Neural cell (in vitro differentiated cells): ENCODE results near the gene TINAGL1. TPM values are rescaled to one million over a fixed set of nuclear protein-coding genes. Genes with fewer than 3 reads are reported as not detected.

ENCODE experiments used
- H2AFZ ChIP-seq: fragments of 200-600, 300-800 bp; sonication (generic), shearing (Covaris generic); 2 replicates; pipeline ENCODE4 v1.6.0; 2014; ENCODE audit warnings: low read depth, mild to moderate bottlenecking, antibody characterized with exemption, low read length, moderate library complexity
- H3F3A ChIP-seq: fragments of 200-600 bp; shearing (Covaris generic); 2 replicates; pipeline ENCODE4 v1.6.1; 2016; ENCODE audit warnings: mild to moderate bottlenecking, moderate library complexity, mixed read lengths, antibody characterized with exemption, low read length; ENCODE audit not compliant: insufficient read depth, poor library complexity, severe bottlenecking
- H3K27ac ChIP-seq: fragments of 200-600, 300-800 bp; sonication (generic), shearing (Covaris generic); 2 replicates; pipeline ENCODE4 v1.5.1; 2014; ENCODE audit warnings: mild to moderate bottlenecking, low read length, moderate library complexity
- H3K27me3 ChIP-seq: fragments of 300-800, 200-600 bp; sonication (generic), shearing (Covaris generic); 2 replicates; pipeline ENCODE4 v1.6.0; 2014; ENCODE audit warnings: mild to moderate bottlenecking, low read depth, low read length, moderate library complexity; ENCODE audit not compliant: insufficient read depth
- H3K36me3 ChIP-seq: fragments of 300-800, 200-600 bp; sonication (generic), shearing (Covaris generic); 2 replicates; pipeline ENCODE4 v1.5.1; 2014; ENCODE audit warnings: mild to moderate bottlenecking, antibody characterized with exemption, low read length, moderate library complexity; ENCODE audit not compliant: insufficient read depth
- H3K4me2 ChIP-seq: fragments of 300-800, 200-600 bp; sonication (generic), shearing (Covaris generic); 2 replicates; pipeline ENCODE4 v1.6.0; 2014; ENCODE audit warnings: mild to moderate bottlenecking, low read length
- H3K4me3 ChIP-seq: fragments of 300-800, 200-600 bp; sonication (generic), shearing (Covaris generic); 2 replicates; pipeline ENCODE4 v1.5.1; 2014; ENCODE audit warnings: mild to moderate bottlenecking, low read length, moderate library complexity
- H3K79me2 ChIP-seq: fragments of 200-600 bp; shearing (Covaris generic); replicated peaks from 2 replicates; pipeline ENCODE4 v1.6.0; 2014; ENCODE audit warnings: mild to moderate bottlenecking, low read length, moderate library complexity; ENCODE audit not compliant: insufficient read depth
- H3K9ac ChIP-seq: fragments of 300-800, 200-600 bp; sonication (generic), shearing (Covaris generic); 2 replicates; pipeline ENCODE4 v1.6.1; 2016; ENCODE audit warnings: mild to moderate bottlenecking, low read length, mixed read lengths
- H3K9me2 ChIP-seq: fragments of 200-600 bp; shearing (Covaris generic); 2 replicates; pipeline ENCODE4 v1.6.1; 2016; ENCODE audit warnings: mild to moderate bottlenecking, low read length, mixed read lengths; ENCODE audit not compliant: insufficient read depth
- H3K9me3 ChIP-seq: fragments of 200-600, 300-800 bp; sonication (generic), shearing (Covaris generic); 2 replicates; pipeline ENCODE4 v1.6.1; 2016; ENCODE audit warnings: mild to moderate bottlenecking, mixed run types, low read length, moderate library complexity, mixed read lengths
- H4K20me1 ChIP-seq: fragments of 200-600 bp; shearing (Covaris generic); 2 replicates; pipeline ENCODE4 v1.6.1; 2016; ENCODE audit warnings: mild to moderate bottlenecking, mixed run types; ENCODE audit not compliant: insufficient read depth
- EP300 ChIP-seq: fragments of 450-650 bp; conservative IDR thresholded peaks from 2 replicates; pipeline ENCODE4 v1.6.1; 2014; ENCODE audit warnings: antibody characterized with exemption, mild to moderate bottlenecking, moderate library complexity; ENCODE audit not compliant: poor library complexity, severe bottlenecking
- EZH2 ChIP-seq: fragments of 200-600, 300-800 bp; shearing (Covaris generic), sonication (generic); IDR thresholded peaks from 2 replicates; pipeline ENCODE4 v1.6.1; 2014; ENCODE audit warnings: antibody characterized with exemption, low read length, borderline replicate concordance, mild to moderate bottlenecking; ENCODE audit not compliant: insufficient read depth, poor library complexity, severe bottlenecking
- MXI1 ChIP-seq: fragments of 450-650 bp; conservative IDR thresholded peaks from 2 replicates; pipeline ENCODE4 v1.6.1; 2014; ENCODE audit warnings: antibody characterized with exemption, mild to moderate bottlenecking; ENCODE audit not compliant: poor library complexity, severe bottlenecking
- POLR2AphosphoS5 ChIP-seq: IDR thresholded peaks from 2 replicates; pipeline ENCODE4 v1.6.1; 2012
- RAD21 ChIP-seq: fragments of 450-650 bp; conservative IDR thresholded peaks from 2 replicates; pipeline ENCODE4 v1.6.1; 2014; ENCODE audit warnings: antibody characterized with exemption, mild to moderate bottlenecking, moderate library complexity
- SMC3 ChIP-seq: fragments of 450-650 bp; conservative IDR thresholded peaks from 2 replicates; pipeline ENCODE4 v1.6.1; 2014; ENCODE audit warnings: antibody characterized with exemption, mild to moderate bottlenecking, moderate library complexity; ENCODE audit not compliant: poor library complexity
- TAF1 ChIP-seq: IDR thresholded peaks from 2 replicates; pipeline ENCODE4 v1.6.1; 2012; ENCODE audit warnings: low read depth
- polyA plus RNA-seq: library from polyadenylated mRNA; depleted of rRNA; stranded (reverse); fragments of >200 nt; gene quantifications from 2 replicates; pipeline ENCODE4 v1.2.3, GENCODE V29; 2014
- TF ChIP-seq, protein P1 (sequence below): fragments of 450-650 bp; IDR thresholded peaks from 2 replicates; pipeline ENCODE4 v1.5.1; 2014; ENCODE audit warnings: antibody characterized with exemption, mild to moderate bottlenecking, moderate library complexity; ENCODE audit not compliant: poor library complexity, severe bottlenecking
- TF ChIP-seq, protein P2 (sequence below): IDR thresholded peaks from 2 replicates; pipeline ENCODE4 v1.6.1; 2012; ENCODE audit warnings: borderline replicate concordance

The TINAGL1 gene
- polyA plus RNA-seq, 1 donor from 2014 or later, result not detected

DNA sequence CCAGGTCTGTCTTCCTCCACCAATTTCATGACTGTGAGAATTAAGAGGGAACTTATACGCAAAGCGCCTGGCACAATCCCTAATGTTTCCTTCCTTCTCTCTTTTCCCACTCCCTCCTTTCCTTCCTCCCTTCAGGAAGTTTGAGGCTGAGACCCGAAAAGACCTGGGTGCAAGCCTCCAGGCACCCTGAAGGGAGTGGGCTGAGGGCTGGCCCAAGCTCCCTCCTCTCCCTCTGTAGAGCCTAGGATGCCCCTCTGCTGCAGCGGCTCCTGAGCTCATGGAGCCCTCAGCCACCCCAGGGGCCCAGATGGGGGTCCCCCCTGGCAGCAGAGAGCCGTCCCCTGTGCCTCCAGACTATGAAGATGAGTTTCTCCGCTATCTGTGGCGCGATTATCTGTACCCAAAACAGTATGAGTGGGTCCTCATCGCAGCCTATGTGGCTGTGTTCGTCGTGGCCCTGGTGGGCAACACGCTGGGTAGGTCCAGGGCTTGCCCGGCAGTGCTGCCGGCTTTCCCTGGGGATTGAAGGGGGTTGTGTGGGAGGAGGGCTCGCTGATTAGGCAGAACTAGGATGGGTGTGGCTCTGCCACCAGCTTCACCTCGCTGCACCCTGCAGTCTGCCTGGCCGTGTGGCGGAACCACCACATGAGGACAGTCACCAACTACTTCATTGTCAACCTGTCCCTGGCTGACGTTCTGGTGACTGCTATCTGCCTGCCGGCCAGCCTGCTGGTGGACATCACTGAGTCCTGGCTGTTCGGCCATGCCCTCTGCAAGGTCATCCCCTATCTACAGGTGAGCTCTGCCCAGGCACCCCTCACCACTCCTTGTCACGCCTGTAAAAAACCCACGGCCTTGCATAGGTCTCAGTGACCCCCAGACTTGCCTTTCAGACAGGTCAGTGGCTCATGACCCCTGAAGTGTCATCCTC is 42.9 kb downstream of the TINAGL1 start:
- H3K9ac ChIP-seq, result no peak overlapping the region
- no peaks in the 10 kb centered on the region for H3F3A ChIP-seq
- no peak overlapping the region for H3K4me3 ChIP-seq
- H3K4me2 ChIP-seq, result no peak overlapping the region
- no peaks in the 10 kb centered on the region for H3K9me3 ChIP-seq
- no peaks in the 10 kb centered on the region for H4K20me1 ChIP-seq
- H3K9me2 ChIP-seq, result no peaks in the 10 kb centered on the region
- no peaks in the 10 kb centered on the region for H3K79me2 ChIP-seq
- no peak overlapping the region for H3K27ac ChIP-seq
- H2AFZ ChIP-seq, result no peak overlapping the region
- no peaks in the 10 kb centered on the region for H3K36me3 ChIP-seq
- peaks cover 18% of the 10 kb centered on the region for H3K27me3 ChIP-seq
- TF ChIP-seq SMC3 (no peak), EP300 (no peak)
- TF ChIP-seq, protein P1, sequence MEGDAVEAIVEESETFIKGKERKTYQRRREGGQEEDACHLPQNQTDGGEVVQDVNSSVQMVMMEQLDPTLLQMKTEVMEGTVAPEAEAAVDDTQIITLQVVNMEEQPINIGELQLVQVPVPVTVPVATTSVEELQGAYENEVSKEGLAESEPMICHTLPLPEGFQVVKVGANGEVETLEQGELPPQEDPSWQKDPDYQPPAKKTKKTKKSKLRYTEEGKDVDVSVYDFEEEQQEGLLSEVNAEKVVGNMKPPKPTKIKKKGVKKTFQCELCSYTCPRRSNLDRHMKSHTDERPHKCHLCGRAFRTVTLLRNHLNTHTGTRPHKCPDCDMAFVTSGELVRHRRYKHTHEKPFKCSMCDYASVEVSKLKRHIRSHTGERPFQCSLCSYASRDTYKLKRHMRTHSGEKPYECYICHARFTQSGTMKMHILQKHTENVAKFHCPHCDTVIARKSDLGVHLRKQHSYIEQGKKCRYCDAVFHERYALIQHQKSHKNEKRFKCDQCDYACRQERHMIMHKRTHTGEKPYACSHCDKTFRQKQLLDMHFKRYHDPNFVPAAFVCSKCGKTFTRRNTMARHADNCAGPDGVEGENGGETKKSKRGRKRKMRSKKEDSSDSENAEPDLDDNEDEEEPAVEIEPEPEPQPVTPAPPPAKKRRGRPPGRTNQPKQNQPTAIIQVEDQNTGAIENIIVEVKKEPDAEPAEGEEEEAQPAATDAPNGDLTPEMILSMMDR, result no peak
- TF ChIP-seq, protein P2, sequence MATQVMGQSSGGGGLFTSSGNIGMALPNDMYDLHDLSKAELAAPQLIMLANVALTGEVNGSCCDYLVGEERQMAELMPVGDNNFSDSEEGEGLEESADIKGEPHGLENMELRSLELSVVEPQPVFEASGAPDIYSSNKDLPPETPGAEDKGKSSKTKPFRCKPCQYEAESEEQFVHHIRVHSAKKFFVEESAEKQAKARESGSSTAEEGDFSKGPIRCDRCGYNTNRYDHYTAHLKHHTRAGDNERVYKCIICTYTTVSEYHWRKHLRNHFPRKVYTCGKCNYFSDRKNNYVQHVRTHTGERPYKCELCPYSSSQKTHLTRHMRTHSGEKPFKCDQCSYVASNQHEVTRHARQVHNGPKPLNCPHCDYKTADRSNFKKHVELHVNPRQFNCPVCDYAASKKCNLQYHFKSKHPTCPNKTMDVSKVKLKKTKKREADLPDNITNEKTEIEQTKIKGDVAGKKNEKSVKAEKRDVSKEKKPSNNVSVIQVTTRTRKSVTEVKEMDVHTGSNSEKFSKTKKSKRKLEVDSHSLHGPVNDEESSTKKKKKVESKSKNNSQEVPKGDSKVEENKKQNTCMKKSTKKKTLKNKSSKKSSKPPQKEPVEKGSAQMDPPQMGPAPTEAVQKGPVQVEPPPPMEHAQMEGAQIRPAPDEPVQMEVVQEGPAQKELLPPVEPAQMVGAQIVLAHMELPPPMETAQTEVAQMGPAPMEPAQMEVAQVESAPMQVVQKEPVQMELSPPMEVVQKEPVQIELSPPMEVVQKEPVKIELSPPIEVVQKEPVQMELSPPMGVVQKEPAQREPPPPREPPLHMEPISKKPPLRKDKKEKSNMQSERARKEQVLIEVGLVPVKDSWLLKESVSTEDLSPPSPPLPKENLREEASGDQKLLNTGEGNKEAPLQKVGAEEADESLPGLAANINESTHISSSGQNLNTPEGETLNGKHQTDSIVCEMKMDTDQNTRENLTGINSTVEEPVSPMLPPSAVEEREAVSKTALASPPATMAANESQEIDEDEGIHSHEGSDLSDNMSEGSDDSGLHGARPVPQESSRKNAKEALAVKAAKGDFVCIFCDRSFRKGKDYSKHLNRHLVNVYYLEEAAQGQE, result no peak

DNA sequence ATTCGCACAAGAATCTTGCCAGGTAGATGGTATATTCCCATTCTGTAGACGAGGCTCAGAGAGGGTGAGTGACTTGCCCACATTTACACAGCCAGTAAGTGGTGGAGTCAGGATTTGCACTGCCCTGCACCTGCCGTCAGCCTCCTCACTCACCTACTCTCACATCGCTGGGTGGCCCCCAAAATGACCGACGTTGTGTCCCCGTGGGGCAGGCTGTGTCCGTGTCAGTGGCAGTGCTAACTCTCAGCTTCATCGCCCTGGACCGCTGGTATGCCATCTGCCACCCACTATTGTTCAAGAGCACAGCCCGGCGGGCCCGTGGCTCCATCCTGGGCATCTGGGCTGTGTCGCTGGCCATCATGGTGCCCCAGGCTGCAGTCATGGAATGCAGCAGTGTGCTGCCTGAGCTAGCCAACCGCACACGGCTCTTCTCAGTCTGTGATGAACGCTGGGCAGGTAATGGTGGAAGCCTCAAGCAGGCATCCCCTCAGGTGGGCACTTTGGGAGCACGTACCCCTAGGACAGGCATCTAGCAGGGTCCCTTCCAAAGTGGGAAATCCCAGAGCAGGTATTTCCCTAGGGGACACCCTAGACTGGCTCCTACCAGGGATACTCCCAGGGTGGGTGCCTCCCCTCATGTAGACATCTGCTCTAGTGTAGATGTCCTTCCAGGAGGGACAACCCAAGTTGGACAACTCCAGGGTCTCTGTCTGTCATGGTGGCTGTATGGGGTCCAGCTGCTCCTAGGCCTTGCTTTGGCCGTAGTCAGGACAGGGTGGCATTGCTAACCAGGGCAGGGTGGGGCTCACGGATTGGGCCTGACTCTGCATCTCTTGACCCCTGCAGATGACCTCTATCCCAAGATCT is 44.5 kb downstream of the TINAGL1 start:
- Histone ChIP-seq H3K9me3 (no peaks in the 10 kb centered on the region), H3K4me3 (no peak overlapping the region), H3K36me3 (no peaks in the 10 kb centered on the region), H2AFZ (no peak overlapping the region), H3K4me2 (no peak overlapping the region), H3K27ac (no peak overlapping the region), H3K9me2 (no peaks in the 10 kb centered on the region), H3K9ac (no peak overlapping the region), H4K20me1 (no peaks in the 10 kb centered on the region), H3F3A (no peaks in the 10 kb centered on the region), H3K27me3 (peaks cover 18% of the 10 kb centered on the region), H3K79me2 (no peaks in the 10 kb centered on the region)
- TF ChIP-seq SMC3 (no peak), TAF1 (no peak), MXI1 (no peak), EZH2 (no peak), POLR2AphosphoS5 (no peak), EP300 (no peak), RAD21 (no peak)
- TF ChIP-seq, protein P1, result no peak
- TF ChIP-seq, protein P2, result no peak
